Hepatocyte (in vitro differentiated cells): ENCODE data around the gene PDIA6.

Experiments used
- EZH2phosphoT487 ChIP-seq: fragments of 200-600 bp; sonication (generic); IDR thresholded peaks from one replicate; pipeline ENCODE4 v1.6.1; 2018; ENCODE audit warnings: antibody characterized with exemption, mild to moderate bottlenecking, low read depth, moderate library complexity; ENCODE audit not compliant: unreplicated experiment, severe bottlenecking
- TF ChIP-seq, protein P1 (sequence below): fragments of 200-600 bp; sonication (generic); IDR thresholded peaks from 2 replicates; pipeline ENCODE4 v1.5.1; 2016; ENCODE audit warnings: antibody characterized with exemption, mild to moderate bottlenecking; ENCODE audit not compliant: poor library complexity

DNA sequence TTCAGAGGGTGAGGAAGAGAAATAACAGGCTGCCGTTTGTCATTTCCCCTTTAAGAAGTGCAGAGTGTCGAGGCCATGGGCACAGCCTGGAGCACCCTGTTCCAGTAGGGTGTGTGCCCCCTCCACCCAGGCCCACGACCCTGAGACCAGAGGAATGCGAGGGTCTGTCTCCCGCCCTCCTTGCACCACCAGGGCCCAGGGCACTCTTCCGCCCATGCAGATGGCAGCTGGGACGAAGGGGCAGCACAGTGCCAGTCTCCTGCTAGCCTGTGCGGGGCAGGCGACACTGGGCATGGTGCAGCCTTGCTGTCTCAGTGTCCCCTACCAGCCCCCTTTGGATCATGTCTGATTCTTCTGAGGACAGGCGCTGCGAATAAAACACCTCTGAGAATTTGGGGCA lies 15.8 kb upstream of the PDIA6 start:
- TF ChIP-seq, protein P1, sequence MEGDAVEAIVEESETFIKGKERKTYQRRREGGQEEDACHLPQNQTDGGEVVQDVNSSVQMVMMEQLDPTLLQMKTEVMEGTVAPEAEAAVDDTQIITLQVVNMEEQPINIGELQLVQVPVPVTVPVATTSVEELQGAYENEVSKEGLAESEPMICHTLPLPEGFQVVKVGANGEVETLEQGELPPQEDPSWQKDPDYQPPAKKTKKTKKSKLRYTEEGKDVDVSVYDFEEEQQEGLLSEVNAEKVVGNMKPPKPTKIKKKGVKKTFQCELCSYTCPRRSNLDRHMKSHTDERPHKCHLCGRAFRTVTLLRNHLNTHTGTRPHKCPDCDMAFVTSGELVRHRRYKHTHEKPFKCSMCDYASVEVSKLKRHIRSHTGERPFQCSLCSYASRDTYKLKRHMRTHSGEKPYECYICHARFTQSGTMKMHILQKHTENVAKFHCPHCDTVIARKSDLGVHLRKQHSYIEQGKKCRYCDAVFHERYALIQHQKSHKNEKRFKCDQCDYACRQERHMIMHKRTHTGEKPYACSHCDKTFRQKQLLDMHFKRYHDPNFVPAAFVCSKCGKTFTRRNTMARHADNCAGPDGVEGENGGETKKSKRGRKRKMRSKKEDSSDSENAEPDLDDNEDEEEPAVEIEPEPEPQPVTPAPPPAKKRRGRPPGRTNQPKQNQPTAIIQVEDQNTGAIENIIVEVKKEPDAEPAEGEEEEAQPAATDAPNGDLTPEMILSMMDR = no peak
- TF ChIP-seq EZH2phosphoT487 = no peak
